Measurements from ENCODE around the gene IFNGR2.
"Not testable (repeated sequence)": the region's sequence is repeated elsewhere in the genome, so short reads cannot be mapped to it uniquely, and the experiment has no call there.

Gene IFNGR2

DNA sequence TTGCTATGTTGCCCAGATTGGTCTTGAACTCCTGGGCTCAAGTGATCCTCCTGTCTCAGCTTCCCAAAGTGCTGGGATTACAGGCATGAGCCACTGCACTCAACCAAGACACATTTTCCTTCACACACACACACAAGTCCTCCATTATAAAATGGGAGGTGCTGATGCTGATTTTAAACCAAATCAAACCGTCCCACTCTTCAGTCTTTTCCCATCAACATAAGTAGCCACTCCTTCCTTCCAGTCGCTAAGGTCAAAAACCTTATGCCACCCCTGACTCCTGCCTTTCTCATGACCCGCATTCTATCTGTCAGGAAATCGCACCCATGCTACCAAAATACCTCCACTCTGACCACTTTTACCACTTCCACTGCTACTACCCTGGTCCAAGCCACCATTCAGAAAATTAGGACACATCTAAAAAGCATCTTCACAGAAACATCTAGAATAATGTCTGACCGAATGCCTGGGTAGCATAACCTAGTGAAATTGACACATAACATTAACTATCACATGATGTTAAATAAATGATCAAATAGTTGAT, 28.0 kb upstream of the IFNGR2 start:
- H3K4me3 ChIP-seq (ENCODE audit: low read depth, low read length), result no peak overlapping the region
- TF ChIP-seq, protein P1, sequence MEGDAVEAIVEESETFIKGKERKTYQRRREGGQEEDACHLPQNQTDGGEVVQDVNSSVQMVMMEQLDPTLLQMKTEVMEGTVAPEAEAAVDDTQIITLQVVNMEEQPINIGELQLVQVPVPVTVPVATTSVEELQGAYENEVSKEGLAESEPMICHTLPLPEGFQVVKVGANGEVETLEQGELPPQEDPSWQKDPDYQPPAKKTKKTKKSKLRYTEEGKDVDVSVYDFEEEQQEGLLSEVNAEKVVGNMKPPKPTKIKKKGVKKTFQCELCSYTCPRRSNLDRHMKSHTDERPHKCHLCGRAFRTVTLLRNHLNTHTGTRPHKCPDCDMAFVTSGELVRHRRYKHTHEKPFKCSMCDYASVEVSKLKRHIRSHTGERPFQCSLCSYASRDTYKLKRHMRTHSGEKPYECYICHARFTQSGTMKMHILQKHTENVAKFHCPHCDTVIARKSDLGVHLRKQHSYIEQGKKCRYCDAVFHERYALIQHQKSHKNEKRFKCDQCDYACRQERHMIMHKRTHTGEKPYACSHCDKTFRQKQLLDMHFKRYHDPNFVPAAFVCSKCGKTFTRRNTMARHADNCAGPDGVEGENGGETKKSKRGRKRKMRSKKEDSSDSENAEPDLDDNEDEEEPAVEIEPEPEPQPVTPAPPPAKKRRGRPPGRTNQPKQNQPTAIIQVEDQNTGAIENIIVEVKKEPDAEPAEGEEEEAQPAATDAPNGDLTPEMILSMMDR (conservative IDR thresholded peaks at IDR 0.05; ENCODE audit: low read depth, low read length), result no peak
- DNase-seq (ENCODE audit: low read depth), result no peak

DNA sequence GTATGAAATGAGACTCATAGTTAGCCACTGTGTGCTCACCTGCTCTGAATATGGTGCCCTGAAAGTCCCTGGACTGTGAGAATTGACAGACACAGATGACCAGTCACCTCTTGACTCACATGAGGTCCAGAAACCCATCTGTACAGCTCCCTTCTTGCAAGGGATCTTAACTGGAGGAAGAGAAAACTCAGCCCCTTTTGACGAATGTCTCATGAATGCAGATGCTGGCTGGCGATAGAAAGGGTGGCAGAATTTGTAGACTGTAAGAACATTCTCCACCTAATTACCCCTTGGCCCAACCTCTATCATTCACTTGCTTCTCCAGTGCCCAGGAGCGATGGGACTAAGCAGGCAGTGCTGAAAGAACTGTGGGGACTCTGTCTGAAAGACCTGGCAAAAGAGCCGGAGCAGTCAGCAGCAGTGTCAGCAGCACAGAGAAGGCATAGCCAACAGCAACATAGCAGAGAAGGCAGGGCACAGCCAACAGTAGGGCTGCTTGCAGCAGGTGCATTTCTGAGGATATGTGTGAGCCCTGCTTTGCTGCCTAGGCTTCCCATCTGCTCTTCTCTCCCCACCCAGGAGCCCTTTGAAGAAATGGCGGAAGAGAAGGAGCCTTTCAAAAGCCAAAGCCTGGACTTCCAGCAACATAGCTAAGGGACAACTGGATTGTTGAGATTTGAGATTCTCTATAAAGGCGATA, 25.8 kb upstream of the IFNGR2 start:
- H3K4me3 ChIP-seq (ENCODE audit: low read depth, low read length), result no peak overlapping the region
- DNase-seq (ENCODE audit: low read depth), result no peak
- TF ChIP-seq, protein P1 (conservative IDR thresholded peaks at IDR 0.05; ENCODE audit: low read depth, low read length), result no peak

DNA sequence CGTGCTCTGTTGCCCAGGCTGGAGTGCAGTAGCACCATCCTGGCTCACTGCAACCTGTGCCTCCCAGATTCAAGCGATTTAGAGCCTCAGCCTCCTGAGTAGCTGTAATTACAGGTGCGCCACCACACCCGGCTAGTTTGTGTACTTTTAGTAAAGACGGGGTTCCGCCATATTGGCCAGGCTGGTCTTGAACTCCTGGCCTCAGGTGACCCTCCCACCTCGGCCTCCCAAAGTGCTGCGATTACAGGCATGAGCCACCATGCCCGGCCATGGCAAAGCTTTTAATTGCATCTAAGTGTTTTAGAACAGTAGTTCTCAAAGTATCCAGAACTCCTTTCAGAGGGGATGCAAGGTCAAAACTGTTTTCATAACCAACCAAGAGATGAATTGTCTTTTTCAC, 25.1 kb upstream of the IFNGR2 start:
- TF ChIP-seq, protein P1 (conservative IDR thresholded peaks at IDR 0.05; ENCODE audit: low read depth, low read length), result no peak
- H3K4me3 ChIP-seq (ENCODE audit: low read depth, low read length), result no peak overlapping the region
- DNase-seq (ENCODE audit: low read depth), result no peak

DNA sequence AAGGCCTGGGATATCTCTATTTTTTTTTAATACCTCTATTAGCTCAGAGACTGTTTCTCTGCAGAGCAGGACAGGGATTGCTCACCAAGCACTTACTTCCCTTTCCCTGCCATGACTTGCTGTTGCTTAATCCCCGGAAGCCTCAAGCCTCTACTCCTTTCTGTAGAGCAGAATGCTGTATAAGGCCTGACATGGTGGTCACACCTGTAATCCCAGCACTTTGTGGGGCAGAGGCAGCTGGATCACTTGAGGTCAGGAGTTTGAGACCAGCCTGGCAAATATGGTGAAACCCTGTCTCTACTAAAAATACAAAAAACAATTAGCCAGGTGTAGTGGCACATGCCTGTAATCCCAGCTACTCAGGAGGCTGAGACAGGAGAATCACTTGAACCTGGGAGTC, 23.3 kb upstream of the IFNGR2 start:
- DNase-seq (ENCODE audit: low read depth), result peak; percentile 80
- not testable (repeated sequence) for H3K4me3 ChIP-seq (ENCODE audit: low read depth, low read length)

DNA sequence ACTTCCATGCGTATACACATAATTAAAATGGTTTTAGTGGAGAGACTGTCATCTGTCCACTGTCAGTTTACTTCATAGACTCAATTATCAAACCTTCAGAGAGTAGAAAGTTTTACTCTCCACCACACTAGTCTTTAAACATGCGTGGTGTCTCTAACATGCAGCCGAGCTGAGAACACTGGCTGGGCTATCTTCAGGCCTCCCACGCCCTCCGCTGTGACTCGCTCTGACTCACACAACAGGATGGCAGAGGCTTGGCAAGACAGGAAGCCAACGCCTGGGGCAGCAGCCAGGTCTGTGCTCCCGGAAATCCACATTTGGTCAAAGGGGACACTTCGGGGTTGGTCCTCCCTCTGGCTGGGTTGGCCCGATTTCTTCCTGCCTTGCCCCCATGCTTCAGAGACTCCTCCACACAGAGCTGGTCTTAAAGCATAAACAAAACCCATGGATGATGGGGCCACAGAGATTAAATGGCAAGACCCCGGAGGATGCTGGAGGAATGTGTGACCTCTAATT, 22.7 kb upstream of the IFNGR2 start:
- DNase-seq (ENCODE audit: low read depth), result peak; percentile 89
- TF ChIP-seq, protein P1 (conservative IDR thresholded peaks at IDR 0.05; ENCODE audit: low read depth, low read length), result no peak
- no peak overlapping the region for H3K4me3 ChIP-seq (ENCODE audit: low read depth, low read length)

DNA sequence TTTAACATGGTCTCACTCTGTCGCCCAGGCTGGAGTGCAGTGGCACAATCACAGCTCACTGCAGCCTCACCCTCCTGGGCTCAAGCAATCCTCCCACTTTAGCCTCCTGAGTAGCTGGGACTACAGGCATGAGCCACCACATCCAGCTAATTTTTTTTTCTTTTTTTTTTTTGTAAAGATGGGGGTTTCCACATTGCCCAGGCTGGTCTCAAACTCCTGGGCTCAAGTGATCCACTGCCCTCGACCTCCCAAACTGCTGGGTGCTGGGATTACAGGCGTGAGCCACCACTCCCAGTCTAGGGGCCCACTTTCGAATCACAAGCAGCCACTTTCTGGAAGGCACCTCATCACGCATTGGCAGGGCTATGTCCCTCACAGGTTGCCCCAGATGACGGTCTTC, 21.8 kb upstream of the IFNGR2 start:
- DNase-seq (ENCODE audit: low read depth); H3K4me3 ChIP-seq (ENCODE audit: low read depth, low read length): not testable (repeated sequence)

DNA sequence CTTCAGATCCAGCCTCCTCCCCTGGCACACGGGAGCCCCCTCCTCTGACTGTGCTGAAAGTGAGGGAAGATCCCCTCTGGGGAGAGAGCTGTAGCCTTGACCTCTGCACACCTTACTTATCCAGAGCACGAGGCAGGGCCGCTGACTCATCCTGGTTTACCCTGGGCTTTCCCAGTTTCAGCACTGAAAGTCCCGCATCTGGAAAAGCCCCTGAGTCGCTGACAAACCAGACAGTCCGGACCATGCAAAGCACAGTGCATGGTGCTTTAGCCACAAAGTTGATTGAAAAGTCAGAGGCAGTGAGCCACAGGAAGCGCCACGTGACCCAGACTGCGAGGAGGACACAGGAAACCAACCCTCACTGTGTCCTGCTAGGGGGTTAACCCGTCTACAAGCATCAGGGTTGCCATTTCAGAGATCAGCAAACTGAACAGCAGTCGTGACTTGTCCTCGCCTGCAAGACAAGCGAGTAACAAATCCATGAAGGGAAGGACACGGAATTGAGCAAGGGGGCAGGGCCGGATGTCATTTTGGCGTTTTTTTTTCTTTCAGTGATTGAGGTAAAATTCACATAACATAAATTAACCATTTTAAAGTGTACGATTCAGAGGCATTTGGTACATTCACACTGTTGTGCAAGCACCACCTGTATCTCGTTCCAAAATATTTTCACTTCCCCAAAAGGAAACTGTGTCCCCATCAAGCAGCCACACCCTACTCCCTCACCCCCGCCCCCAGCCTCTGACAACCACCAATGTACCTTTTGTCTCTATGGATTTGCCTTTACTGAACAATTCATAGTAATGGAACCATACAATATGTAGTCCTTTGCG, 19.9 kb upstream of the IFNGR2 start:
- TF ChIP-seq, protein P1 (conservative IDR thresholded peaks at IDR 0.05; ENCODE audit: low read depth, low read length), result no peak
- H3K4me3 ChIP-seq (ENCODE audit: low read depth, low read length), result peak overlapping the region; percentile 40
- DNase-seq (ENCODE audit: low read depth), result peak; percentile 88

Data from choroid plexus epithelial cell (primary cell).